Stimulated activated CD8-positive, alpha-beta memory T cell treated with anti-CD3 and anti-CD28 coated beads, Interleukin-15, amount 100 ng/mL, for 24 hours (primary cell): ENCODE data around the gene PRAC1.
A peak's percentile ranks its signal among the peaks of the same experiment; 100 is the strongest.
"Not testable (repeated sequence)": the region's sequence is repeated elsewhere in the genome, so short reads cannot be mapped to it uniquely, and the experiment has no call there.

Experiments used
- DNase-seq: peaks from one replicate; pipeline ENCODE4 v3.0.0-alpha.2; 2020; ENCODE audit warnings: low read depth

PRAC1 gene

DNA sequence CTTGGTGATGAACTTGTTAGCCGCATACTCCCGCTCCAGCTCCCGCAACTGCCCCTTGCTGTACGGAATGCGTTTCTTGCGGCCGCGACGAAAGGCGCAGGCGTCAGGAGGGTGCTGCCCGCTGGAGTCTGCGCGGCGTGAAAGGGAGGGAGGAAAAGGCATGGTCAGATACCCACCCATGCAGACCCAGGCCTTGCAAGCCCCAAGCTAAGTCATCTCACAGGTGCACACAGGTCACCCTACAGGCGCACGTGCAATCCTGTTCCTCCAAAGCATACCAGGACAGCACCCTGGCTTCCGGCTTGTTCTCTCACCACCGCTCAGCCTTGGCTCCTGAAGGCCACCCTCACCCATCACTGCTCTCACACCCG, 4.6 kb upstream of the PRAC1 start:
- DNase-seq = no peak

DNA sequence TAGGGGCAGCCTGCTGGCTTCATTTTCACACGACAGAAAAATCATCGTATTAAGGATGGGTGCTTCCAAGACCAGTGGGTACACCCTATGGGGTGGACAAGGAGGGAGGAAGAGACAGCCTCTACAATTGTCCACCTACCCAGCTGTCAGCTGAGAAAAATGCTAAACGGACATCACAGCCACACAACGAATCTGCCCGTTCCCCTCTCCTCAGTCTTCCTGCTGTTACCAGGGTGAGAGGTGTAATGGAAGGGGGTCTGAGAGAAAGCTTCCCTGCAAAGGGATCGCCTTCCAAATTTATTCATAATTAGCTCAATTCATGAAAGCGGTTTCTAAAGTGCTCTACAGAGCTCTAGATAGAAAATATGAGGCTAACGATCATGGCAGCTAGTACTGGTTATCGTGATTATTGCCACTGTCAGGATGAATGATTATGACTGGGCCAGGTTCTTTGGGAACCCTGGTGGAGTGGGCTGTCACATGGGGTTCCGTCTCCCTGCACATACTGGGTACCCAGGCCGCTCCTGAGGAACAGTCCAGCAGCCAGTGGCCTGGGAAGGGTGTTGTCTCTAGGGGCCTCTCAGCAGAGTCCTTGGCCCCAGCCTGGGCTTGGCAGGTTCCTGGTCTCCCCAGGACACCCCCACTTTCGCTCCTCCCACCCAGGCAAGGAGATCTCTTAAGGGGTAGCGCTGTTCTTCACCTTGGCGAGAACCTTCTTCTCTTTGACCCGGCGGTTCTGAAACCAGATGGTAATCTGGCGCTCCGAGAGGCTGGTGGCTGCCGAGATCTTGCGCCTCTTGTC, 4.0 kb upstream of the PRAC1 start:
- DNase-seq = no peak

DNA sequence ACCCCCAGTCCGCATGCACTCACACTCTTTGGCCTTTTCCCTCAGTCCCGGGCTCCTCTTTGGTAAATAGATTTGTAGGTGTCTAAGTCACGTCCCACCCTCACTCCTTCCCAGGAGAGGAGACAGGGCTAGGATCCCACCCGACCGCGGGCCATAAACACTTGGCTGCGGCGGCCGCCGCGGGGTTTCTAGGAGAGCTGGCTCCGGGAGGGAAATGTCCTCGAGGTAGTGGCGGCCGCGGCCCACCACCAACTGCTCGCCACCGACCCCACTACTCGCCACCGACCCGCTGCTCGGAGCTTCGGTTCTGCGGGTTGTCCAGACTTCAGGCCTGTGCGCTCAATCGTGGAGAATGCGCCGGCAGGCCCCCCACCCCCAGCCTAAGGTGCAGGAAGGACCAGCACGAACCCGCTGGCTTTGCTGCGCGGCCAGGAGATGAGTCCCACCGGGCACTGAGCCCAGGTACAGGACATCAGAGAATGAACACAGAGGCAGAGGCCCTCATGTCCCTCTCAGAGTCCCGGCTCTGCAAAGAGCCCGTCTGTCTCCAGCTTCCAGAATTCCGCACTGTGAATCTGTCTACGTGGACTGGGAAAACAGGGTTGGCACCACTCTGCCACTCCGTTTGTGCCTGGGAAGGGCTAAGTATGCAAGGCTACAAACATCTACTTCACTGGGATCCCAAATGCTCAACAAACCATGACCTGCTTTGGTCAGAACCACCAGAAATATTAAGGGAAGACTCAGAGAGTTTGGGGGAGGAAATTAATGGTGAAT, 3.2 kb upstream of the PRAC1 start:
- DNase-seq = no peak

DNA sequence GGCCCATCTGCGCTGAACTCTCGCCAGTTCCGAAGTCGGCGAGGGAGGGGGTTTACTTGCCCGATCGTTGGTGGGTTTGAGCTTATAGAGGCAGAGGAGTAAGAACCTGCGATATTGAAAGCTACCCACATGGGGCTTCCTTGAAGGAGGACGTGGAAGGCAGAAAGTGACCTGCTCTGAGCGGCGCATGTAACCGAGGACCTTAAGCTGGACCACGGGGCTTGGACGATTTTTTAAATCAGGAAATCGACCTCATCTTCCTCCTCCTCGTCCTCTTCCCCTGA, 2.6 kb upstream of the PRAC1 start:
- no peak for DNase-seq

DNA sequence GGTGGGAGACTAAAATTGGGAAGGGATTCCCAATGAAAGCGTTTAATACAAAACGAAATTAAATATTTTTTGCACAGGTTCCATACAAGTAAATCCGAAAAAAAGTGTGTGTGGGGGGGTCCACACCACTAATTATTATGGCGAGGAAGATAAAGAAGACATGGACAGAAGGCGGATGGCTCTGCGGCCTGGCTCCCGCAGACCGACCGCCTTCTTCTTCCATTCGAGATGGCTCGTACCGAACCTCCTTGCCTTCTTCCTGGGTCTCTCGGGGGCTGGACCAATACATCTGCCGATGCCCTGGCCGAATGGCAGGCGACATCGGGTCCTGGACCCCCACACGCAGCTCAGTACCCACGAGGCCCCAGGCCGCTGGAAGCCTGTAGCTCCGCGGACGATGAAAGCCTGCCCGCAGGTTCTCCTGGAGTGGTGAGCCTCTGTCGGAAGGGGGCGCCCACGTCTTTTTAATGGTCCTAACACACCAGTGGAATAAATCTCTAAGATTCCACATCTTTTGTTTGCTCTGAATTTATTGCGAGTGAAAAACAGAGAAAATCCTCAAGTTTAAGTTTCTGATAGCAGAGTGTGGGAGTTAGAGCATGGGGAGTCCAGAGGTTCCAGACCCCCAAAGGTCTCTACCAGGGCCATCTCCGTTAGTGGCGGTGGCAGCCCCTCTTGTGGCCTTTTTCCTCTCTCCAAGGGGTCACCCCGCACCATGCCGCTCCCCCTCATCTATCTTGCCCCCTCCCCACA, 2.1 kb upstream of the PRAC1 start:
- peak; percentile 44 for DNase-seq

DNA sequence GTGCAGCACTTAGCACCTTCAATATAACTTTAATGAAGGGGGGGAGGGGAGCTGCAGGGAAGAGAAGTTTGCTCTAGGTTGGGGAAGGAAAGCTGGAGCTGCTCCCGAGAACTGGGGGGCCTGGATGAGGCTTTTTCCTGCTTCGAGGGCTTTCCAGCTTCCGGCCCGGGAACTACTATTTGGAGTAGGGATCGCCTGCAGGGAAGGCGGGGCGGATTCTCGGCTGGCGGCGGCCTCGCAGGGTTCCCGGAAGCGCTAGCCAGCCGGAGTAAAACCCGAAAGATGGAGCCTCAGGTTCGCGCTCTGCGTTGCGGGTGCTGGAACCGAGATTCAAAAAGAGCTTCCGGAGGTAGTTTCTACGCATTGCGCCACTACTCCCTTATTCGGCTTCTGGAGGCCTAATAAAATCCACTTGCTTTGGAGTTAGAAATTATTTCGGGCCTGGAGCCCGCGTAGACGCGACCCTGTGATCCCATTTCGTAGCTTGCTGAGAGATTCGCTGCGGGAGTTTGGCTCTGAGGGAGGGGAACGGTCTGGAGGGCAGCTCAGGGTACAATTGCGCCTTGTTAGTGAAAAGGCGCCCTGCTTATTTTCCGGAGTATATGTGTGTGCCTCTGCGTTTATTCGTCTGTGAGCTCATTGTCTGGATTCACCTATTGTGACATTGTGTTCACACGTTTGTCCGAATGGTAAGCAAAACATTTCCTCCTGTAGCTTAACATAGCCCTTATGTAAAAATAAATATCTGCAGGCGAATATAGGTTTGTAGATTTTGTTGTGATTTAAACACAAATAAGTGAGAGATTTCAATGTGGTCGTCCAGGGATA, 1.3 kb upstream of the PRAC1 start:
- DNase-seq = no peak

DNA sequence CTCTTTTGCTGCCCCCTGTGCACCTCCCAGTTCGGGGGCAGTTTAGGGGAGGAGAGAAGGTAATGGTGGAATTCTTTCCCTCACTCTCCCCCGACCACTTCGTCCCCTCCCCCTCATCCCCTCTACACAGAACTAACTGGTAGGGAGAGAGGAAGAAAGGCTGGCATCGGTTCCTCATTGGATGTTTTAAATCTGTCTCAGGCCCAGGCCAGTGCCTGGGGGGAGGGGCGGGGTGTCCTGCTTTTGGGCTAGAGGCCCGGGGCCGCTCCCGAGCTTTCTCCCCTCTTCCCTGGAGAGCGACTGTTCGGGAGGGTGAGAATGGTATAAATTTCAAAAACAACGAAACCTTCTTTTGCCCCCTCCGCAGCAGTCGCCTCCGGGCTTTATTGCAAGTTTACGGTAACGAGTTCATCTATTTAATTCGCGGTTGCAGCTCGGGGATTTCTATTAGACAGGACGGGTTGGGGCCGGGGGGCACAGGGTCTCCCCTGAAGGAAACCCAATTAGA, 651 bp upstream of the PRAC1 start, which contains the start of gene PRAC2:
TSS of gene PRAC2 (plus strand) at position 271 of the 508 bp plus-strand sequence. CDS start 1,226 bp downstream, outside the sequence.
- no peak for DNase-seq

DNA sequence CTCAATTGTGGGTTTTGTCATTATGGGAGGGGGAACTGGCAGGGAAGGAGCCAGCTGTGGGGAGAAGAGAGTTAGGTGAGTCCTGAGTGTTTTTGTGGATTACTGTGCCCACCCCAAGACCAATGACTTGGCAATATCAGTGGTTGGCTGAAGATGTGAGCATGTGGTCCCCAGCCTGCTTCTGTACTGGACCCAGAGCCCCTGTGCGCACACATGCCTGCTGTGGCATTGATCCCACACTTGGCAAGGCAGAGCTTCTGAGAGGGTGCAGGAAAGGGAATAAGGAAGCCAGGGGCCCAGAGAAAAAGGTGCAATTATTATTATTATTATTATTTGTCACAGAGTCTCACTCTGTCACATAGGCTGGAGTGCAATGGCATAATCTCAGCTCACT, 1.3 kb downstream of the PRAC1 start:
- no peak for DNase-seq

DNA sequence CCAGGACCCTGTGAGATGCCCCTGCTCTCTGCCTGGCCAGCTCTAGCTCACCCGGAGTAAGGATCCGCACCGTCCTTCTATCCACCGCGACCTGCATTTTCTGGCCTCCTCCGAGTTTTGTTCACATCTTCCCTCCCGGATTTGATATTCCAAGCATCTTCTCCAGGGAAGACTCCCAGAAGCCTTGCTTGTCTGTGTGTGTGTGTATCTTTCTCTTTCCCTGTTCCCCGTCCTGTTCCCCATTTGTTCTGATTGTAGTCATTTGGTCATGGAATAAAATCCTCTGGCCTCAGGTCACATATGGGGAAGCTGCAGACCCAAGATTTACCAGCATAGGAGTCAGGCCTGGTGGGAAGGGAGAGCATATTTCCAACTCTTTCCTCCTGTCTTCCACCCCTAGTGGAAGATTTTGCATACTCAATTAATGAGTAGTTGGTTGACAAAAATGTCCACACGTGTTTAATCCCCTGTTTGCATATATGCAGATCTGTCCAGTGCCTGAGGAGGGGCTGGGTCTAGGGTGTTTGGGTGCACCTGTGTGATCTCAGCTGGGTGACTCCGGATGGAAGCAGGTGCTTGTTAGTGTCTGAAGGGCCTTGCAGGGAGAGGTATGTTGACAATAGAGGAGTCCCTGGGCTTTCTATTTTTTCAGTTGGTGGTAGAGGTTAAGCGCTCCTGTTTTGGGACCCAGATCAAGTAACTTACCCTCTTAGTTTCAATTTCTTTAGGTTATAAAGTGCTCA, 1.9 kb downstream of the PRAC1 start:
- DNase-seq = no peak

DNA sequence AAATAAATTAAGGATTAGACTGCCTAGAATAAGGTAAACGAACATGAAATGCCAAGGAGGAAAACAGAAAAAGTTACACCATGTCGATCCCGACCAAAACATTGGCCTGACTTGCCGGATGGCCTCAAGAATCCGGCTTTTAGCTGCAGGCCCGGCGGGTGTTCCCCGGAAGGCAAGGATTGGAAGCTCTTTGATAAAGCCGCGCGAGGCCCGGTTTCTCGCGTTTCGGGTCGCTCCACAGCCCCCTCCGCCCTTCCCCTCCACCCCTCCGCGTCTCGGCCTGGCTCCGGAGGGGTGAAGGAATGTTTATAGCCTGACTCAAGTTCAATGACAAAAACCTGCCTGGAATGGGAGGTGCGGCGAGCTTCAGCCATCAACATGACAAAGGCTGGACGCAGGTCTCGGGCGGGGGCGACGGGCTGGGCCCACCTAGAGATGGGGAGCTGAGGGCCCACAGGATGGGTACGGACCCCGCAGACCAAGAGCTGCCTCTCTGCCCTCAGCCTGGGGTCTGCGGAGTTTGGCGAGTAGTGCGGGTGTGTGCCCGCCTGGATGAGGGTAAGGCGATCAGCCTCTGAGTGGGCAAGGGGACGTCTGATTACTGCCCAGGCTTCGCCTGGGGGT, 2.6 kb downstream of the PRAC1 start:
- DNase-seq = no peak

DNA sequence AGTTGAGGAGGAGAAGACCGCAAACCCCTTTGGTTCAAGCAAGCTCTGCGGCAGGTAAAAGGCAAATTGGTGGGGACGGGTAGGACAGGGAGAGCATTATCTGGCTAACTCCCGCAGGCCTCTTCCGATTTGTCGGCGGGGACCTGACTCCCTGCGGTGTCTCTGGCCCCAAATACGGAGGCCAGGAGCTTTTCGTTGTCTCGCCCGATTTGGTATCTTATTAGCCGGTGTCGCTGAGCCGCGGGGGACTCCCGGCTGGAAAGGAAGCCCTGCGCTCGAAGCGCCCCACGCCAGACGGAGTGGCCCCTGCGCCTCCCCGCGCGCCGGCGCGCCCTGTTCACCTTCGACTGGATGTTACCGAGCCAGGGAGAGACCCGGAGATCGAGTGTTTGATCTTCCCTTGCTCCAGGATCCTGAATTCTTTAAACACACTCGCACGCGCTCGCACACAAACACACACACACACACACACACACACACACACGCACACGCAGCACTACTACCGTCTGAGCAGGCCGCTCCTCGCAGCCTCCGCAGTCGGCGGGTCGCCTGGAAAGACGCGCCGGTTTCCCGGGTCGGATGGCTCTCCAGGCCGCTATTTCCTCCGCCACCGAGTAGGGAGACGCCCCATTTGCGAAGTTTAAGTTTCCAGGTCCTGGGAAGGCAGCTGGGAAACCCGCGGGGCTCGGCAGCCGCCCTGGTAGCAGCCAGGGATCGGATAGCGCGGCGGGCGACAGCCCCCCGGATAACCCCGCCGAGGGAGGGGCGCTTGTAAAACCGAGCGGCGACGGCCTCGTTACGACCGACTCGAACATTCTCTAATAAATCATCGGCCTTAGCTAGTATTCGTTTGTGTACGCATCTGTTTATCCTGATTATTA, 3.3 kb downstream of the PRAC1 start:
- no peak for DNase-seq

DNA sequence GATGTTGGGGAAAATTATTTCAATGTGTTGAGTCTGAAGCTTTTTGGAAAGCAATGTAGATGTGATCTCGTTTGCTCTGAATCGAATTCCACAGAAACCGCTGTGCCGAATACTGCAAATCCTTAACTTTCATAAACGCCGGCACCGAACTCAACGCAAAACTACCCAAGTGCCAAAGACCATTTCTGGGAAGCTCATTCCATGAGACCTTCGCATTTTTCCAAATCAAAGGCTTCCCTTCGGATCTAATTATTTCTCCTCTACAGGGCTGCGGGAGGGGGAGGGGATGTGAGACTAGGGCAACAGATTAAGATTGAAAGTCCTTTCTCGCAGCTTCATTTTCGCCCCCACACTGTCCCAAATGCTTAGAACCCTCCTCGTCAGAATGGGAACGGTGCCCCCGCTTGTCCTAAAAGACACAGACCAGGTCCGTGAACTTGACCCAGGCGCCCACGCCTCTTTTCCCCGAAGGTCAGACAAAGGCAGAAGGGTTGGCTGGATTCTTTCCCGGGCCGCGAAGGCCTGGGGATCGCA, 4.0 kb downstream of the PRAC1 start:
- no peak for DNase-seq

DNA sequence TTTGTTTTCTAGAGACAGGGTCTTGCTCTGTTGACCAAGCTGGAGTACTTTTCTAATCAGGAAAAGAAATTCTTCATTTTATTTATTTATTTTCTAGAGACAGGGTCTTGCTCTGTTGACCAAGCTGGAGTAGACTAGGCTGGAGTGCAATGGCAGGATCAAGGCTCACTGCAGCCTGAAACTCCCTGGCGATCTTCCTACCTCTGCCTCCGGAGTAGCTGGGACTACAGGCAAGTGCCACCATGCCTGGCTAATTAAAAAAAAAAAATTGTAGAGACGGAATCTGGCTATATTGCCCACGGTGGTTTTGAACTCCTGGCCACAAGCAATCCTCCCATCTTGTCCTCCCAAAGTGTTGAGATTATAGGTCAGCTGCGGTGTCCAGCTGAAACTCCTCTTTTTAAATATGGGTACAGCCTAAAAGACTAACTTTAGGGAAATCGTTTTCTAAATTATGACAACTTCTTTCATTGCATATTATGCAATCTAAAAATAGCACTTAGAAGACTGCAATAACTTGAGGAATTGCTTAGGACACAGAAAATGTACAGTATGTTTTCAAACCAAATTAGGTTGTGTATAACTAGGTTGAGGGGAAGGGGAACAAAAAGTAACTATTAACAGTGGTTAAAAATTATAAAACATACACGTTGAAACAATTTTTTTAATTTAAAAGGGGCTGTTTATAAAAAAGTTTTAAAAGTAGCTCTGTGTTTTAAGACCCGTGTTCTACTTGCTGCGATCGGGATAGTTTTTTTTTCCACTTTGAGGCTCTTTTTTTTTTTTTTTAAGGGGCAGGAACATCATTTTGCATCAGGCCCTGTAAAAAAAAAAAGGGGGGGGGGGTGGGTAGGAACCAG, 4.7 kb downstream of the PRAC1 start:
- DNase-seq = no peak

DNA sequence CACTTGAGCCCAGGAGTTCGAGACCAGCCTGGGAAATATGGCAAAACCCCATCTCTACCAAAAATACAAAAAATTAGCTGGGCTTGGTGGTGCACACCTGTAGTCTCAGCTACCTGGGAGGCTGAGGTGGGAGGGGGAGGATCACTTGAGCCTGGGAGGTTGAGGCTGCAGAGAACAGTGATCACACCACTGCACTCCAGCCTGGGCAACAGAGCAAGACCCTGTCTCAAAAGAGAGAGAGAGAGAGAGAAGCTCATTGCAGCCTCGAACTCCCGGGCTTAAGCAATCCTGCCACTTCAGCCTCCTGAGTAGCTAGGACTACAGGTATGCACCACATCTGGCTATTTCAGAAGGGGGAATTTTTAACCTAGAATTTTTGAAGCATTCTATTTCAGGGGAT, 5.8 kb downstream of the PRAC1 start:
- DNase-seq = not testable (repeated sequence)

DNA sequence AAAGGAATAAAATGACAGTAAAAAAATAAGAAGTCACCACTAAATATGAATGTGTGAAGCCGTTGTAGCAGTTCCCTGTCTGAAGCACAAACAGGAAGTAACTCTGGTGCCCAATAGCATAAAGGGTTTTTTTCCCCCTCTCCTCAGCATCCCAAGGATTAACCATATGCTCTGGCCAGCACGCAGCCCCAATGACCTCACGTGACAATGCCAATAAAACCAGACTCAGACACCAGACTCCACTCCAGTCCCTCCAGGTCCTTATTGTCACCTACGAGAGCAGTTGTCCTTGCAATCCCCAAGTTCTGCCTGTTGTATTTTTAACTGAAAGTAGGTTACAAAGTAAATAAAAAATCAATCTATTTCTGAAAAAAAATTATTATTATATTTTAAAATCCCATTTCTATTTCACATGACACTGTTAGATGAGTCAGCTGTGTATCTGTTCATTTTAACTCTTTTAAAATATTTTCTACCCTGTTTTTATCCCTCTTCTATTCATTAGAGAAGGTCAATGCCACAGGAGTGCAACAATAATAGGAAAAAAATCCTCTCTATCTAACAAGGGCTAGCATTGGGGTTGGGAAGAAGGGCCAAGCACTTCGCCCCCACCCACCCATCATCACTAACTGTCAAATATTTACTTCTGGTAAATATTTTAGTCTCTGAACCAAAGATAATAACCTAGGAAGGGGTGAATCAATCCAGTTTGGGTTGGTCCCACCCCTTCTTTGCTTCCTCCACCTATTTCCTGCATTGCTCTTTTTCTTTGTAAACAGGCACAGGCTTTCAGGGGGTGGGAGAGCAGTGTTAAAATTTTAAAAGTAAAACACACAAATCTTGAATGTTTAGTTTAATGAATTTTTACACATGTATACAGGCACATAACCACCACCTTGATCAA, 6.6 kb downstream of the PRAC1 start:
- DNase-seq = no peak

DNA sequence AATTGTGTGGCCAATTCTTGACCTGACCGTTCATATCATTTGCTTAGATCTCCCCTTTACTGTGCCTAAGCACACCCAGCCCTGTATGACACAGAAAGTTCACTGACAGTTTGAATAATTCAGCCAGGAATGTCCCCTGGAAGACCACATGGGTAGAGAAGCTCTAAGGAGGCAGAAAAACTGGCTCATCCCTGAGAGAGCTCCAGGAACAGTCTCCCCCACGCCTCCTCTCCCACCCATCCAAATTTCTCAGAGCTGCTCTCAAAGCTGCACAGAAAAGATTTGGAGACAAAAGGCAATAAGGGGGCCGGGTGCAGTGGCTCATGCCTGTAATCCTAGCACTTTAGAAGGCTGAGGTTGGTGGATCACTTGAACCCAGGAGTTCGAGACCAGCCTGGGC, 11.2 kb downstream of the PRAC1 start:
- DNase-seq = no peak
